HG02885 (cell line): ENCODE data around the gene SUMO4.

ENCODE experiments used
- ATAC-seq: cut with Tn5 transposase; IDR thresholded peaks from one replicate; pipeline ENCODE4 v1.9.1; 2021; ENCODE audit warnings: mild to moderate bottlenecking; ENCODE audit not compliant: unreplicated experiment, poor library complexity

SUMO4 gene

GRCh38 chr6:149449831-149450678 lies 50.0 kb downstream of the SUMO4 start:
- ATAC-seq = no peak
